ENCODE data around the gene SHISA8.
"Not testable (repeated sequence)": the region's sequence is repeated elsewhere in the genome, so short reads cannot be mapped to it uniquely, and the experiment has no call there.

Gene SHISA8

GRCh38 chr22:41900652-41901312 is 14.1 kb downstream of the SHISA8 start:
- in situ Hi-C loops (cut with HindIII; ENCODE audit: low sequenced_read_pairs) = no loop called here

DNA sequence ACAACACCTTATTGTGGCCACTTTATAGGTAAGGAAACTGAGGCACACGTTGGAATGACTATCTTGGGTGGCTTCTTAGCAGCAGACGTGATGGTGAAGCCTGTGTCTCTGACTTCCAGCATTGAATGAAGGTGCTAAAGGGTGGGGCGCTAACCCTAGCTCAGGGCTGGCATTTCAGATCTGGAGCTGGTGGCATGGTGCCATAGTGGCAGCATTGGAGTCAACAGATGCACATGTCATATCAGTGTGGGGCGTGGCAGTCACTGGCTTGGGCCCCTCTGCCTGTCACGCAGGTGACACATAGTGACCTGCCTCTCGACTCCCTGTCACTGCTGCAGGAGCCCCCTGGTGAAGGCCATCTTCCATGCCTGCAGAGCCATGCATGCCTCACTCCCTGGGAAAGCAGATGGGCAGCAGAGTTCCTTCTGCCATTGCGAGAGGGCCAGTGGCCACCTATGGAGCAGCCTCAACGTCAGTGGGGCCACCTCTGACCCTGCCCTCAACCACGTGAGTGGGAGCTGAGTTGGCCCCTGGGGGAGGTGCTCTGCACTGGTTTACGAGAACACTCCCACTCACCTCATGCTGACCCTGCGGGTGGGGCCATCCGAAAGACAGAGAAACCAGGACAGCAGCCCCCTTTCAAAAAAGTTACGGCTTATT is 14.8 kb downstream of the SHISA8 start:
- in situ Hi-C loops (cut with HindIII; ENCODE audit: low sequenced_read_pairs) = no loop called here

GRCh38 chr22:41899110-41899509 is 15.8 kb downstream of the SHISA8 start:
- in situ Hi-C loops (cut with HindIII; ENCODE audit: low sequenced_read_pairs) = no loop called here

- in situ Hi-C loops (cut with HindIII; ENCODE audit: low sequenced_read_pairs) = no loop called here
Observed at GRCh38 chr22:41898645-41899044, 16.2 kb downstream of the SHISA8 start.

GRCh38 chr22:41893591-41894375 is 21.1 kb downstream of the SHISA8 start:
- in situ Hi-C loops (cut with HindIII; ENCODE audit: low sequenced_read_pairs) = no loop called here

GRCh38 chr22:41892721-41893120 is 22.2 kb downstream of the SHISA8 start:
- in situ Hi-C loops (cut with HindIII; ENCODE audit: low sequenced_read_pairs) = no loop called here

DNA sequence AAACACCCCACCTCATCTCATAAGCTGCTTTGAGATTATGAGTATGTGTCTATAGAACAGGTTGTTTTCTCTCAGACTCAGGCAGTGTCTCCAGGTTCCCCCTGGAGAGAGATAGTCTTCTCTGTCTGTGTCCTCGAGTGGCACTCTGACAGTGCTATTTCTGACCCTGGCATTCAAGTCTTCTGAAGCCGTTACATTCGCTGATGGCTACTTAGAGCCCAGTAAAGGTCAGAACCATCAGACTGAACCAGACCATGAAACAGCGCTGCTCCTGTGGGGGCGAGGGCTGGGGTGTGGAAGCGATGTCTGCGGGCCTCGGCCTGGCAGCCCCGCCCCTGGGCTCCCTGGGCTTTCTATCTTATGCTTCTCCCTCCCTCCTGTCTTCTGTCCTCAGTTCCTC is 23.5 kb downstream of the SHISA8 start:
- in situ Hi-C loops (cut with HindIII; ENCODE audit: low sequenced_read_pairs) = no loop called here

GRCh38 chr22:41888627-41889200 is 26.2 kb downstream of the SHISA8 start:
- in situ Hi-C loops (cut with HindIII; ENCODE audit: low sequenced_read_pairs) = loop anchor here (10.0 kb wide), 1 partner anchor 144 kb away; no protein-coding TSS in a partner anchor

GRCh38 chr22:41885516-41885915 is 29.4 kb downstream of the SHISA8 start:
- in situ Hi-C loops (cut with HindIII; ENCODE audit: low sequenced_read_pairs) = loop anchor here (10.0 kb wide), 1 partner anchor 141 kb away; no protein-coding TSS in a partner anchor

- in situ Hi-C loops (cut with HindIII; ENCODE audit: low sequenced_read_pairs) = loop anchor here (10.0 kb wide), 1 partner anchor 140 kb away; no protein-coding TSS in a partner anchor
Observed at GRCh38 chr22:41885116-41885515, 29.8 kb downstream of the SHISA8 start.

DNA sequence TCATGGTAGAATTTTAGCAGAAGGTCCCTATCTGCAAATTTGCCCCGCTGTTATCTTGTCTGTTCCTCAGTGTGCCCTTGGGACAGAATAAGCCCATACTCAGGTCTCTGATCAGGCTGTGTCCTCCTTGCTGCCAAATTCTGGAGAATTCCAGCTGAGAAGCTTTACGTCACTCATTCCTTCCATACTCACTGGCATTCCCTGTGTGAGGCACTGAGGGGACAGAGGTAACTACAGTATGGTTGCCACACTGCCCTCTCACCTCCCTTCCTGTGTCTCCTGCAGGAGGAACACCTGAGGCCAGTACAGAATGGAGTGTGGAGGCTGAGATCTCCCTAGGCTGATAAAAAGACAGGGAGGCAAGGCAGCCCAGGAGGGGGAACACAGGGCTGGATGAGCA is 31.5 kb downstream of the SHISA8 start:
- in situ Hi-C loops (cut with HindIII; ENCODE audit: low sequenced_read_pairs) = loop anchor here (5.0 to 10.0 kb wide), 2 partner anchors 101 to 139 kb away; no protein-coding TSS in a partner anchor

GRCh38 chr22:41880653-41881052 is 34.2 kb downstream of the SHISA8 start:
- in situ Hi-C loops (cut with HindIII; ENCODE audit: low sequenced_read_pairs) = loop anchor here (5.0 to 10.0 kb wide), 2 partner anchors 98 to 136 kb away; no protein-coding TSS in a partner anchor

- in situ Hi-C loops (cut with HindIII; ENCODE audit: low sequenced_read_pairs) = no loop called here
Observed at GRCh38 chr22:41876675-41877074, 38.2 kb downstream of the SHISA8 start.

DNA sequence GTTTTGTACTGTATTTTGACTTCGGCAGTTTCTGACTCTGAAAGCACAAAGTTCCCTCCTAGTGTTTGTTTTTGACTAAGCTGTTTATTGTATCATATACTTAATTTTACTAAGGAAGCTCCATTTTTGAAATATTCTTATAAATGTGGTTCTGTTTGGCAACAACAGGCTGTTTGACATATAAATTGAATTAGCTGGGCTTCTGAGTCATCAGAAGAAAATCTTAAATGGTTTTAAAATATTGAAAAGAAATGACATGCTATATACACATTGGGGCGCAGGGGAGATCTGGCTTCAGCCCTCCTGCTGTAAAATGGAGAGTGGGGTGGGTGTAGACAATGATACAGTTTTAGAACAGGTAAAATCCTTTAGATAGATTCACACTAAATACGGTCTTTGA is 38.6 kb downstream of the SHISA8 start:
- in situ Hi-C loops (cut with HindIII; ENCODE audit: low sequenced_read_pairs) = no loop called here

- in situ Hi-C loops (cut with HindIII; ENCODE audit: low sequenced_read_pairs) = no loop called here
Observed at GRCh38 chr22:41875531-41876270, 39.2 kb downstream of the SHISA8 start.

DNA sequence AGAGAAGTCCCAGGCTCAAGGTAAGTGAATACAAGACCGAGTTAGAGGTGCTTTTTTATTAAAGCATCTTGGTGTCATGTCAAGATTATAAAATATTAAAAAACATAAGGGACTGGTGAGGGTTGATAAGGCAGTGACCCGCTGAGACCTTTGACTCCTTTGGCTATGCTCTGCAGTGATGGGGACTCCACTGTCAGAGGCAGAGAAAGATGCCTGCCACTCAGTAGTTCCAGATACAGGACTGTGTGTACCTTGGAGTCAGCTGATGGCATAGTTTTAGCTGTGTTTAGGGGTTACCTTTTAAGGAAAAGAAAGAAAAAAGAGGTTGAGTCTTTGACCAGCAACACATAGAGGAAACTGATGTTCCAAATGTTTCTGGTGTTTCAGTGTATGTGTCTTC is 40.8 kb downstream of the SHISA8 start:
- in situ Hi-C loops (cut with HindIII; ENCODE audit: low sequenced_read_pairs) = no loop called here

DNA sequence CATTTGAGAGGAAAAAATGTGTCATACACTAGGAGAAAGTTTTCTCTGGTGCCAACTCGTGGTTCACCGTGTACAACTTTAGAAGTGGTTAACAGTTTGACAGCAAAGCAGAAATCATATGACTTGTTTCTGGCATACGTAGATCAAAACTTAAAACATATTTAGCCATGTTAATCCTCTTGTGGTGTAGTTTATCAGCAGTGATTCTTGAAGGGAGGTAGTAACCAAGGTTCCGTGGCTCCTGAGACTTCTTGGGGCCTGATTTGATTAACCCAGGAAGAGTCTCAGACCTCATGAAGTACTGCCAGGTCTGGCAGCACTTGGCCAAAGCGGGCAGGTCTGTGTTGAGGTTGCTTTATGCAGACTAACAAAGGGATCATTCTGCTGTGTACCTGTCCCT is 41.5 kb downstream of the SHISA8 start:
- in situ Hi-C loops (cut with HindIII; ENCODE audit: low sequenced_read_pairs) = no loop called here

GRCh38 chr22:41870786-41871185 is 44.1 kb downstream of the SHISA8 start:
- in situ Hi-C loops (cut with HindIII; ENCODE audit: low sequenced_read_pairs) = no loop called here

DNA sequence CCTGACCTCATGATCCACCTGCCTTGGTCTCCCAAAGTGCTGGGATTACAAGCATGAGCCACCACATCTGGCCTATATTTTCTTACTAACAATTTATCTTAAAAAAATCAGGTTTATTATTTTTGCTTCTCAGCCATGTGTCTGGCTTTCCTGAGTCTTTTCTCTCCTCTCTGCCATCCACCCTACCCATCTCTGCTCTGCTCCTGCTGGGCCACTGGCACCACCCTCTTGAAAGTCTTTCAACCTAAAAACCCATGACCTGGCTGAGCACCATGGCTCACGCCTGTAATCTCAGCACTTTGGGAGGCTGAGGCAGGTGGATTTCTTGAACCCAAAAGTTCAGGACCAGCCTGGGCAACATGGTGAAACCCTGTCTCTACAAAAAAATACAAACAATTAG is 44.8 kb downstream of the SHISA8 start:
- in situ Hi-C loops (cut with HindIII; ENCODE audit: low sequenced_read_pairs) = not testable (repeated sequence)

- in situ Hi-C loops (cut with HindIII; ENCODE audit: low sequenced_read_pairs) = no loop called here
Observed at GRCh38 chr22:41868556-41868955, 46.3 kb downstream of the SHISA8 start.
